Lower leg skin (tissue), 4 donors: ENCODE results near the gene OTUB1. TPM values are rescaled to one million over a fixed set of nuclear protein-coding genes. Genes with fewer than 3 reads are reported as not detected.

Experiments
- DNase-seq, 2 donors: peaks; one replicate each; pipeline ENCODE4 v3.0.0-alpha.2; 2019; ENCODE audit warnings: low spot score in 2 of 2
- H3K4me3 ChIP-seq: fragments of 200-600 bp; sonication (generic); 2 replicates; pipeline ENCODE4 v1.5.1; 2017; ENCODE audit warnings: mild to moderate bottlenecking, low read depth; ENCODE audit not compliant: poor library complexity, severe bottlenecking
- POLR2A ChIP-seq, 2 donors: fragments of 450-650 bp; IDR thresholded peaks; one replicate each; pipeline ENCODE4 v1.6.1; 2016 to 2017; ENCODE audit warnings: antibody characterized with exemption in 2 of 2, mild to moderate bottlenecking in 1 of 2, moderate library complexity in 1 of 2
- WGBS, 2 donors: methylation state at CpG; one replicate each; pipeline ENCODE4 v1.1.5; 2018; 5-methylcytosine and 5-hydroxymethylcytosine counted together
- intact Hi-C: fragments of 100-400 bp; cut with DNase I; formaldehyde crosslinking; loops from one replicate; pipeline ENCODE4 v1.15.0; 2023; ENCODE audit warnings: low total_unique reads
- total RNA-seq, 4 donors: library from RNA; depleted of rRNA; stranded (reverse); fragments of >200 nt; gene quantifications; one replicate each; pipeline ENCODE4 v1.1.0, GENCODE V29; 2016
- TF ChIP-seq, protein P1 (sequence below), 3 donors: fragments of 450-650 bp; IDR thresholded peaks; one replicate each; pipeline ENCODE4 v1.5.1; 2016; ENCODE audit warnings: antibody characterized with exemption in 3 of 3, mild to moderate bottlenecking in 3 of 3, moderate library complexity in 2 of 3

The OTUB1 gene
- total RNA-seq, 4 donors from 2014 or later: 48.8 to 94.8 (median 81.7) TPM

GRCh38 chr11:64006398-64006797 is 20.2 kb downstream of the OTUB1 start:
- TF ChIP-seq, protein P1, sequence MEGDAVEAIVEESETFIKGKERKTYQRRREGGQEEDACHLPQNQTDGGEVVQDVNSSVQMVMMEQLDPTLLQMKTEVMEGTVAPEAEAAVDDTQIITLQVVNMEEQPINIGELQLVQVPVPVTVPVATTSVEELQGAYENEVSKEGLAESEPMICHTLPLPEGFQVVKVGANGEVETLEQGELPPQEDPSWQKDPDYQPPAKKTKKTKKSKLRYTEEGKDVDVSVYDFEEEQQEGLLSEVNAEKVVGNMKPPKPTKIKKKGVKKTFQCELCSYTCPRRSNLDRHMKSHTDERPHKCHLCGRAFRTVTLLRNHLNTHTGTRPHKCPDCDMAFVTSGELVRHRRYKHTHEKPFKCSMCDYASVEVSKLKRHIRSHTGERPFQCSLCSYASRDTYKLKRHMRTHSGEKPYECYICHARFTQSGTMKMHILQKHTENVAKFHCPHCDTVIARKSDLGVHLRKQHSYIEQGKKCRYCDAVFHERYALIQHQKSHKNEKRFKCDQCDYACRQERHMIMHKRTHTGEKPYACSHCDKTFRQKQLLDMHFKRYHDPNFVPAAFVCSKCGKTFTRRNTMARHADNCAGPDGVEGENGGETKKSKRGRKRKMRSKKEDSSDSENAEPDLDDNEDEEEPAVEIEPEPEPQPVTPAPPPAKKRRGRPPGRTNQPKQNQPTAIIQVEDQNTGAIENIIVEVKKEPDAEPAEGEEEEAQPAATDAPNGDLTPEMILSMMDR (IDR thresholded peaks at IDR 0.05): no peak
- TF ChIP-seq POLR2A (IDR thresholded peaks at IDR 0.05): no peak
- H3K4me3 ChIP-seq: no peak overlapping the region
- 50 to 57% methylated on average over 12 of the region's 12 CpGs for WGBS, 2 donors
- intact Hi-C loops: no loop called here
- DNase-seq: no peak

- no peak for DNase-seq
- no peak for TF ChIP-seq POLR2A (IDR thresholded peaks at IDR 0.05)
- TF ChIP-seq, protein P1 (IDR thresholded peaks at IDR 0.05): no peak
- 2 to 4% methylated on average over 26 to 27 of the region's 27 CpGs for WGBS, 2 donors
- no peak overlapping the region for H3K4me3 ChIP-seq
- intact Hi-C loops: no loop called here
Measured at GRCh38 chr11:64007160-64007628, 21.0 kb downstream of the OTUB1 start.

- intact Hi-C loops: no loop called here
- H3K4me3 ChIP-seq: no peak overlapping the region
- DNase-seq: peak; percentile 56 to 93
- WGBS, 2 donors: 9 to 14% methylated on average over 38 to 39 of the region's 40 CpGs
- TF ChIP-seq POLR2A (IDR thresholded peaks at IDR 0.05): no peak
- TF ChIP-seq, protein P1 (IDR thresholded peaks at IDR 0.05): no peak
Measured at GRCh38 chr11:64007629-64008282, 21.5 kb downstream of the OTUB1 start.

DNA sequence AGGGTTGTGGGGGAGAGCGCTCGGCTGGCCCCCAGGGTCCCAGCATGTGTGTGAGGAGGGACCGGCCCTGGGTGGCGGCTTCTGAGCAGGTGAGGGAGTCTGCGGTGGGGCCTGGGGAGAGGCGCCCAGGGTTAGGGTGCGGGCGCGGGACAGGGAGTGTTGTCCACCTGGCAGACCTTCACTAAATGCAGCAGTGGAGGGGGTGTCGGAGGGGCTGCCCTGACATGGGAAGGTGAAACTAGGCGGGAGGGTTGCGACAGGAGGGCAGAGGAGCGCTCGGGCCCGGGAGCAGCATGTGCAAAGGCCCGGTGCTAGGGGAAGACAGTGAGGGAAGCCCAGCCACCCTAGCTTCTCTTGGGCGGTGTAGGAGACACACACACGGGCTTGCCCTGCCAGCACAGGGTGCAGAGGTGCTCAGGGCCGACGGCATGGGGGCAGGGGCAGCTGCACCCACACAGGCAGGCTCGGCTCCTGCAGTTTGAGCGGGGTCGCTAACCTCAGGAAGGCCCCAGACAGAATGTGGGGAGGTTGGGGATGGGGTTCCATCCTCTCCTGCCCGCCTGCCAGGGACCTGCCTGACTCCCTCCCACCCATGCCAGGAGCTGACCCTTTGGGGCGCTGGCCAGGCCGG is 22.2 kb downstream of the OTUB1 start:
- intact Hi-C loops: no loop called here
- no peak overlapping the region for H3K4me3 ChIP-seq
- 94 to 95% methylated on average over 25 to 26 of the region's 26 CpGs for WGBS, 2 donors
- DNase-seq: no peak
- TF ChIP-seq, protein P1 (IDR thresholded peaks at IDR 0.05): no peak
- TF ChIP-seq POLR2A (IDR thresholded peaks at IDR 0.05): no peak

GRCh38 chr11:64008914-64009633 is 22.8 kb downstream of the OTUB1 start:
- no peak for TF ChIP-seq POLR2A (IDR thresholded peaks at IDR 0.05)
- TF ChIP-seq, protein P1 (IDR thresholded peaks at IDR 0.05): no peak
- 93 to 96% methylated on average over 18 of the region's 18 CpGs for WGBS, 2 donors

More at GRCh38 chr11:64008914-64009633, 22.8 kb downstream of the OTUB1 start:
- H3K4me3 ChIP-seq: no peak overlapping the region
- intact Hi-C loops: no loop called here
- no peak for DNase-seq
